PC-3 (cell line): ENCODE measurements around the gene LRRC8C.

Source experiments
- EZH2 ChIP-seq: fragments of 300-600 bp; sonication (generic); IDR thresholded peaks from one replicate; pipeline ENCODE4 v1.6.1; 2017; ENCODE audit warnings: antibody characterized with exemption, mild to moderate bottlenecking, low read length; ENCODE audit not compliant: unreplicated experiment
- TF ChIP-seq, protein P1 (sequence below): fragments of 300-600 bp; sonication (generic); conservative IDR thresholded peaks from 2 replicates; pipeline ENCODE4 v1.5.1; 2017; ENCODE audit warnings: antibody characterized with exemption, low read depth, mild to moderate bottlenecking, low read length

DNA sequence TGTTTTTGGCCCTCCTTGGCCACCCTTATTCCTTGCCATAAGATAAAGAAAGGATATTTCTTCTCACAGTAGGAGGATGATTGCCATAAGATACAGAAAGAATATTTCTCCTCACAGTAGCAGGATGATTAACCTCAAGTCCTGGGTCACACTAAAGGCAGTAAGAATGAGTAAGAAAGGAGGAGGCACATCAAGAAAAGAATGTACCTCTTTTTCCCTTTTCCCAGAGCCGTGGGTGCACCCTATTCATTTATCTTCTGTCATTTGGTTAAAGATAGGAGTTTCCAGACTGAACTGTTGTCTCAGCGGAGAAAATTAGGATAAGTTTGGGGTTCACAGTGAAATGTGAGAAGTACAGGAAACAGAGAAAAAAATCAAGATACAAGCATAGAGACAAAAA, 52.5 kb downstream of the LRRC8C start:
- TF ChIP-seq, protein P1, sequence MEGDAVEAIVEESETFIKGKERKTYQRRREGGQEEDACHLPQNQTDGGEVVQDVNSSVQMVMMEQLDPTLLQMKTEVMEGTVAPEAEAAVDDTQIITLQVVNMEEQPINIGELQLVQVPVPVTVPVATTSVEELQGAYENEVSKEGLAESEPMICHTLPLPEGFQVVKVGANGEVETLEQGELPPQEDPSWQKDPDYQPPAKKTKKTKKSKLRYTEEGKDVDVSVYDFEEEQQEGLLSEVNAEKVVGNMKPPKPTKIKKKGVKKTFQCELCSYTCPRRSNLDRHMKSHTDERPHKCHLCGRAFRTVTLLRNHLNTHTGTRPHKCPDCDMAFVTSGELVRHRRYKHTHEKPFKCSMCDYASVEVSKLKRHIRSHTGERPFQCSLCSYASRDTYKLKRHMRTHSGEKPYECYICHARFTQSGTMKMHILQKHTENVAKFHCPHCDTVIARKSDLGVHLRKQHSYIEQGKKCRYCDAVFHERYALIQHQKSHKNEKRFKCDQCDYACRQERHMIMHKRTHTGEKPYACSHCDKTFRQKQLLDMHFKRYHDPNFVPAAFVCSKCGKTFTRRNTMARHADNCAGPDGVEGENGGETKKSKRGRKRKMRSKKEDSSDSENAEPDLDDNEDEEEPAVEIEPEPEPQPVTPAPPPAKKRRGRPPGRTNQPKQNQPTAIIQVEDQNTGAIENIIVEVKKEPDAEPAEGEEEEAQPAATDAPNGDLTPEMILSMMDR = no peak
- no peak for TF ChIP-seq EZH2
